ENCODE measurements around the gene GLI1. TPM values are rescaled to one million over a fixed set of nuclear protein-coding genes. Genes with fewer than 3 reads are reported as not detected.

The GLI1 gene
- polyA plus RNA-seq, 1 of the 3 experiments (the other 2 are of a cell fraction), result 0.90 TPM

GRCh38 chr12:57471661-57472060 lies 12.1 kb downstream of the GLI1 start:
- POLR2A ChIA-PET, result interaction anchor here (1.2 kb wide), 1 partner anchor 13 kb away, joined by 3 read pairs; no protein-coding TSS in a partner anchor

DNA sequence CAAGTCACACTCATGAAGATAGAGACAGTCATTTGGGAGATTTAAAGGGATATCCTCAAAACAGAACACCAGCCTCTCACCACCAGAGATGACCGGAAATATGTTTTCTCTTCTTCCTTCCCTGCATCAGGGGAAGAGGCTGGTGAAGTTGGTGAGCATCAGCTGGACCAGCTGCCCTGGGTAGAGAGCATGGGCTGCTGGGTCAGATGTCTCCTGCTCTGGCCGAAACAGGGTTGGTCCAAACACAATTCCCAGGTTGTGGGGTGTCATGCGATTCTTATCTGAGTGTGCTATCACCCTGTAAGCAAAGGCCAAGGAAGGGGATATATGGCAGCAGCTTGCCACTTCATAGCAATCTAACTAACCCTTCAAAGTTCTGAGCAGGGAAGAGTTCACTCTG lies 12.8 kb downstream of the GLI1 start:
- H3K4me1 ChIP-seq (ENCODE audit: control insufficient read depth in 1 of 2, insufficient read depth in 2 of 2, low read depth in 1 of 2, low read length in 1 of 2), result peaks cover 0 to 10% of the 10 kb centered on the region in 2 experiments; a peak in 2 of 4 replicates
- no peak overlapping the region for H3K4me2 ChIP-seq
- no peak for DNase-seq
- H3F3A ChIP-seq (replicated peaks; ENCODE audit: insufficient read depth), result no peaks in the 10 kb centered on the region
- CTCF ChIA-PET, result interaction anchor here (1.2 to 2.3 kb wide), 5 partner anchors 10 to 258 kb away, joined by 3 to 15 read pairs (median 8); partner anchors contain the start of genes GLI1 and INHBE
- H3K9ac ChIP-seq, result no peak overlapping the region
- H3K9me2 ChIP-seq, result no peaks in the 10 kb centered on the region
- no peak overlapping the region for H2AFZ ChIP-seq (ENCODE audit: low read depth)
- no peak for TF ChIP-seq REST (IDR thresholded peaks at IDR 0.05; ENCODE audit: low read depth, low read length)
- TF ChIP-seq RXRA (IDR thresholded peaks at IDR 0.05; ENCODE audit: borderline replicate concordance, low read depth), result no peak
- no peak for TF ChIP-seq MXI1 (IDR thresholded peaks at IDR 0.05; ENCODE audit: low read depth, low read length)
- TF ChIP-seq, protein P1, sequence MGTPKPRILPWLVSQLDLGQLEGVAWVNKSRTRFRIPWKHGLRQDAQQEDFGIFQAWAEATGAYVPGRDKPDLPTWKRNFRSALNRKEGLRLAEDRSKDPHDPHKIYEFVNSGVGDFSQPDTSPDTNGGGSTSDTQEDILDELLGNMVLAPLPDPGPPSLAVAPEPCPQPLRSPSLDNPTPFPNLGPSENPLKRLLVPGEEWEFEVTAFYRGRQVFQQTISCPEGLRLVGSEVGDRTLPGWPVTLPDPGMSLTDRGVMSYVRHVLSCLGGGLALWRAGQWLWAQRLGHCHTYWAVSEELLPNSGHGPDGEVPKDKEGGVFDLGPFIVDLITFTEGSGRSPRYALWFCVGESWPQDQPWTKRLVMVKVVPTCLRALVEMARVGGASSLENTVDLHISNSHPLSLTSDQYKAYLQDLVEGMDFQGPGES (IDR thresholded peaks at IDR 0.05; ENCODE audit: low read depth, low read length), result no peak
- TF ChIP-seq TCF12 (IDR thresholded peaks at IDR 0.05), result no peak
- TF ChIP-seq SMC3 (IDR thresholded peaks at IDR 0.05; ENCODE audit: low read depth, low read length), result no peak
- no peak for TF ChIP-seq GABPA (IDR thresholded peaks at IDR 0.05; ENCODE audit: low read depth)
- TF ChIP-seq FOXM1 (IDR thresholded peaks at IDR 0.05; ENCODE audit: low read depth), result no peak
- TF ChIP-seq FOXJ3 (CRISPR knock-in tag; IDR thresholded peaks at IDR 0.05), result no peak
- no peak for TF ChIP-seq ZBTB33 (IDR thresholded peaks at IDR 0.05; ENCODE audit: borderline replicate concordance, low read depth)
- no peak for TF ChIP-seq JUND (IDR thresholded peaks at IDR 0.05)
- POLR2A ChIA-PET, result interaction anchor here (1.2 kb wide), 1 partner anchor 13 kb away, joined by 3 read pairs; no protein-coding TSS in a partner anchor
- H3K27me3 ChIP-seq (ENCODE audit: insufficient read depth), result peaks cover 90% of the 10 kb centered on the region
- no peaks in the 10 kb centered on the region for H4K20me1 ChIP-seq (ENCODE audit: insufficient read depth)
- H3K36me3 ChIP-seq (replicated peaks in 1 of 2; ENCODE audit: control insufficient read depth in 1 of 2, insufficient read depth in 2 of 2, low read length in 1 of 2), result no peaks in the 10 kb centered on the region
- H3K4me3 ChIP-seq (ENCODE audit: low read depth in 2 of 2, low read length in 1 of 2), result no peak overlapping the region
- 26% methylated on average over 3 of the region's 3 CpGs for WGBS (ENCODE audit: low lambda C conversion rate)
- no peaks in the 10 kb centered on the region for H3K9me3 ChIP-seq
- H3K27ac ChIP-seq (ENCODE audit: low read depth in 2 of 2, low read length in 1 of 2), result no peak overlapping the region
- no peaks in the 10 kb centered on the region for H3K79me2 ChIP-seq (ENCODE audit: insufficient read depth)

More at GRCh38 chr12:57471661-57472060, 12.1 kb downstream of the GLI1 start:
- H3K27me3 ChIP-seq (ENCODE audit: insufficient read depth), result peaks cover 95% of the 10 kb centered on the region
- no peak overlapping the region for H3K4me2 ChIP-seq
- H2AFZ ChIP-seq (ENCODE audit: low read depth), result no peak overlapping the region
- CTCF ChIA-PET, result interaction anchor here (1.2 to 2.3 kb wide), 6 partner anchors 9 to 258 kb away, joined by 3 to 15 read pairs (median 6); partner anchors contain the start of genes GLI1 and INHBE
- H3K4me3 ChIP-seq (ENCODE audit: low read depth in 2 of 2, low read length in 1 of 2), result no peak overlapping the region
- peaks cover 0 to 10% of the 10 kb centered on the region in 2 experiments; a peak in 2 of 4 replicates for H3K4me1 ChIP-seq (ENCODE audit: control insufficient read depth in 1 of 2, insufficient read depth in 2 of 2, low read depth in 1 of 2, low read length in 1 of 2)
- no peaks in the 10 kb centered on the region for H3K9me3 ChIP-seq
- no peak for DNase-seq
- 50% methylated on average over 3 of the region's 3 CpGs for WGBS (ENCODE audit: low lambda C conversion rate)
- H3F3A ChIP-seq (replicated peaks; ENCODE audit: insufficient read depth), result no peaks in the 10 kb centered on the region
- H3K79me2 ChIP-seq (ENCODE audit: insufficient read depth), result no peaks in the 10 kb centered on the region
- no peaks in the 10 kb centered on the region for H3K36me3 ChIP-seq (replicated peaks in 1 of 2; ENCODE audit: control insufficient read depth in 1 of 2, insufficient read depth in 2 of 2, low read length in 1 of 2)
- no peaks in the 10 kb centered on the region for H3K9me2 ChIP-seq
- no peak overlapping the region for H3K27ac ChIP-seq (ENCODE audit: low read depth in 2 of 2, low read length in 1 of 2)
- H4K20me1 ChIP-seq (ENCODE audit: insufficient read depth), result no peaks in the 10 kb centered on the region
- TF ChIP-seq REST (IDR thresholded peaks at IDR 0.05; ENCODE audit: low read depth, low read length), result no peak
- H3K9ac ChIP-seq, result no peak overlapping the region

Measured in SK-N-SH (cell line).